ENCODE results near the gene DNMBP. TPM values are rescaled to one million over a fixed set of nuclear protein-coding genes. Genes with fewer than 3 reads are reported as not detected.
A peak's percentile ranks its signal among the peaks of the same experiment; 100 is the strongest.

DNMBP gene
- total RNA-seq, 1 experiment from 2014 or later = 60.3 TPM

DNA sequence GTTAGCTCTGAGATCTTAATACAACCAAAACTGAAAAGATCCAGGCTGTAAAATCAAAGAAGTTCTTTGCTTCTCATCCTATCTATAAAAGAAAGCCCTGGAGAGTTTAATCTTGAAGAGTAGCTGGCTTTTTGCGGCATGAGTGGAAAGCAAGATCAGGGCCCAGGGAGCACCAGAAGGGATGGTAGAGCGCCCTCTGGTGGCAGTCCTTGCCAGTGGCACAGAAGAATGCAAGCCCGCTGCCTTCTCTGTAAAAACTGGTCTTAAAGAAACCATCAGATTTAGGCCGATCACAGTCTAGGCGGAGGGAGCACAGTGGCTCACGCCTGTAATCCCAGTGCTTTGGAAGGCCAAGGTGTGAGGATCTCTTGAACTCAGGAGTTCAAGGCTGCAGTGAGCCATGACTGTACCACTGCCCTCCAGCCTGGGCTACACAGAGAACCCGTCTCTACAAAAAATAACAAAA is 36.3 kb upstream of the DNMBP start:
- Histone ChIP-seq H3K4me3 (replicated peaks in 1 of 2; ENCODE audit: low read depth in 1 of 2, low read length in 2 of 2) (no peak overlapping the region), H2AFZ (ENCODE audit: low read depth, low read length, poor library complexity, severe bottlenecking) (peak overlapping the region; percentile 84), H3K9ac (ENCODE audit: low read length) (no peak overlapping the region), H3K27ac (ENCODE audit: low read depth, low read length) (peak overlapping the region; percentile 6; the same call in 1 of the 2 replicates), H3K79me2 (ENCODE audit: insufficient read depth, low read length) (no peaks in the 10 kb centered on the region), H3K27me3 (ENCODE audit: insufficient read depth, low read length) (no peaks in the 10 kb centered on the region), H3K9me2 (ENCODE audit: insufficient read depth) (no peaks in the 10 kb centered on the region), H4K20me1 (ENCODE audit: insufficient read depth) (no peaks in the 10 kb centered on the region), H3K4me2 (ENCODE audit: low read length) (peak overlapping the region; percentile 60), H3K9me3 (ENCODE audit: control insufficient read depth in 1 of 2, insufficient read depth in 1 of 2, low read depth in 1 of 2, low read length in 2 of 2) (no peaks in the 10 kb centered on the region), H3K4me1 (ENCODE audit: control insufficient read depth in 1 of 2, insufficient read depth in 2 of 2, low read length in 2 of 2) (peaks cover 35 to 41% of the 10 kb centered on the region in 2 experiments), H3K36me3 (ENCODE audit: control insufficient read depth in 1 of 2, insufficient read depth in 2 of 2, low read length in 2 of 2) (no peaks in the 10 kb centered on the region)
- no peak for TF ChIP-seq SRF (IDR thresholded peaks at IDR 0.05; ENCODE audit: low read depth)
- TF ChIP-seq POLR2AphosphoS5 (IDR thresholded peaks at IDR 0.05; ENCODE audit: low read depth, low read length) = peak; percentile 49; the same call in 1 of the 2 replicates
- TF ChIP-seq YY1 (IDR thresholded peaks at IDR 0.05; ENCODE audit: extremely low read depth, insufficient replicate concordance, low read depth, low read length) = peak; percentile 63
- no peak for TF ChIP-seq ZNF274 (IDR thresholded peaks at IDR 0.05; ENCODE audit: low read depth, low read length)
- TF ChIP-seq CTCF (IDR thresholded peaks at IDR 0.05 in 2 of 3, conservative IDR thresholded peaks at IDR 0.05 in 1 of 3; ENCODE audit: borderline replicate concordance in 1 of 3, insufficient read depth in 1 of 3, low read depth in 2 of 3, low read length in 2 of 3) = peak in 2 of 3 experiments; percentile 99; a peak in 4 of 6 replicates
- BruUV-seq (replicated peaks) = no TSS peak
- CTCF ChIA-PET = interaction anchor here (0.5 to 6.2 kb wide), 44 partner anchors 9 to 387 kb away, joined by 3 to 68 read pairs (median 4); partner anchors contain the start of genes CPN1, DNMBP and ENTPD7
- RAD21 ChIA-PET (ENCODE audit: low non-redundant PET in 1 of 2, low total read pairs in 2 of 2, uncharacterized antibody in 2 of 2, unreplicated experiment in 2 of 2) = interaction anchor here (0.7 to 2.1 kb wide), 14 partner anchors 36 to 424 kb away, joined by 3 to 9 read pairs (median 5); partner anchors contain the start of gene DNMBP (in 2 of the 2)
- intact Hi-C loops (cut with micrococcal nuclease) = loop anchor here (1.0 to 5.0 kb wide), 4 partner anchors 79 to 200 kb away; no protein-coding TSS in a partner anchor
- POLR2A ChIA-PET = interaction anchor here (0.6 to 2.9 kb wide), 10 partner anchors 9 to 616 kb away, joined by 3 to 11 read pairs (median 3); partner anchors contain the start of gene GOT1
- ATAC-seq (peak; percentile 81), DNase-seq (ENCODE audit: low read depth, low spot score) (peak; percentile 86)
